ENCODE data around the gene DLX2. TPM values are rescaled to one million over a fixed set of nuclear protein-coding genes. Genes with fewer than 3 reads are reported as not detected.
A peak's percentile ranks its signal among the peaks of the same experiment; 100 is the strongest.

DLX2 gene
- total and polyA plus RNA-seq, 2 of the 13 experiments (the other 11 are each of a cell fraction or from before 2014, with no cell fraction given), result 0.07 to 0.15 TPM

- TF ChIP-seq AHDC1 (CRISPR knock-in tag; IDR thresholded peaks at IDR 0.05; ENCODE audit: borderline replicate concordance) (no peak), SOX13 (IDR thresholded peaks at IDR 0.05) (no peak), SOX13 (CRISPR knock-in tag; conservative IDR thresholded peaks at IDR 0.05 in 1 of 2, IDR thresholded peaks at IDR 0.05 in 1 of 2) (0 out of 4 replicates have a peak, but pooled peaks of 1 of the 2 experiments have one; percentile 7), ZNF235 (CRISPR knock-in tag; IDR thresholded peaks at IDR 0.05; ENCODE audit: borderline replicate concordance) (no peak)
These were observed 4.4 kb downstream of the DLX2 start (continued) for GRCh38 chr2:172098287-172098649.

DNA sequence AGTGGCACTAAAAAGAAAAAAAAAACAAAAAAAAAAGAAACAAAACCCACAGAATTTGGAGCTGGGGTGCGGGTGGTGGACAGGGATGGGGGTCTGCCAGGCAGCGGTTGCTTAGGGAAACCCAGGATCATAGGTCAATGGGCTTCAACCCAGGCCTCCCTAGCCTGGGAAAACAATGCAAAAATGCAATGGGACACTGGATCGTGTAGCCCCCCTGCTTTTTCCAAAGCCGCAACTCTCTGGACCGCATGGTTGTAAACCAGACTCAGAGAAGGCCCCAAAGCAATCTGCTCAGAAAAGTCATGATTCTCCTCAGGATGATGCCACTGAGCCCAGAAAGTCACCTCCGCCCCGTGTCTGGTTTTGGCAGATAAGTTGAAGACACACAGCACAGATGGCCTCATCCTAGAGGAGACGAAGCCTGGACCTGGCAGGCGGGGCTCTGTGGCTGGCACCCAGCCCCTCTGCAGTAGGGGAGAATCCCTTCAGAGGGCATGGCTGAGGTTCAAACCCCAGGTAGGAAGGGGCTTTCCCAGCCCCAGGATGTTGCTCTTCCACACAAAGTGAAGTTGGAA, 5.1 kb downstream of the DLX2 start:
- 17% methylated on average over 9 of the region's 9 CpGs for WGBS (ENCODE audit: low lambda C conversion rate)
- POLR2A ChIA-PET, result interaction anchor here (1.3 to 2.0 kb wide), 3 partner anchors 11 to 46 kb away, joined by 3 to 16 read pairs (median 7); partner anchors contain the start of gene DLX1
- H4K20me1 ChIP-seq (ENCODE audit: insufficient read depth, low read length), result peaks cover 6% of the 10 kb centered on the region; the same call in 1 of the 2 replicates
- no peak overlapping the region for H3K27ac ChIP-seq (ENCODE audit: extremely low read length, insufficient read depth, low read length)
- in situ Hi-C loops (cut with HindIII; ENCODE audit: extremely low pct_ligation_motif_present, low pct_unique_long_range_greater_than_20kb) (no loop called here), intact Hi-C loops (cut with micrococcal nuclease; ENCODE audit: unreplicated experiment) (no loop called here)
- no peak for ATAC-seq
- H3K79me2 ChIP-seq (ENCODE audit: insufficient read depth, low read length), result no peaks in the 10 kb centered on the region
- FAIRE-seq, result no peak
- H3K4me2 ChIP-seq (ENCODE audit: low read depth, low read length), result peak overlapping the region; percentile 93
- peaks cover 65% of the 10 kb centered on the region for H3K4me1 ChIP-seq (ENCODE audit: insufficient read depth, low read length)
- peak overlapping the region; percentile 60 to 77 (median 61); a peak in 5 of 6 replicates for H3K4me3 ChIP-seq (replicated peaks in 1 of 3; ENCODE audit: insufficient read depth in 1 of 3, low read depth in 2 of 3, low read length in 3 of 3)
- H3K27me3 ChIP-seq (ENCODE audit: control insufficient read depth in 1 of 2, insufficient read depth in 2 of 2, low read length in 2 of 2), result peaks cover 20 to 76% of the 10 kb centered on the region in 2 experiments
- H3K36me3 ChIP-seq (replicated peaks in 1 of 2; ENCODE audit: control insufficient read depth in 1 of 2, insufficient read depth in 2 of 2, low read length in 2 of 2), result no peaks in the 10 kb centered on the region
- BruUV-seq (replicated peaks), result no TSS peak
- H3K9me3 ChIP-seq (ENCODE audit: low read length), result no peaks in the 10 kb centered on the region
- H2AFZ ChIP-seq (ENCODE audit: low read length), result no peak overlapping the region
- DNase-seq (ENCODE audit: low spot score), result no peak
- H3K9ac ChIP-seq (ENCODE audit: insufficient read depth, low read depth, low read length), result no peak overlapping the region
- CTCF ChIA-PET (ENCODE audit: low intra/inter-chr PET ratio, low total read pairs), result no interaction called here
- TF ChIP-seq TEAD2 (CRISPR knock-in tag; IDR thresholded peaks at IDR 0.05) (no peak), SRSF1 (optimal IDR thresholded peaks at IDR 0.05; ENCODE audit: low read depth, low read length) (peak; percentile 57), ZNF777 (CRISPR knock-in tag; IDR thresholded peaks at IDR 0.05) (0 out of 2 replicates have a peak, but pooled peaks have one; percentile 27), YEATS2 (CRISPR knock-in tag; IDR thresholded peaks at IDR 0.05; ENCODE audit: borderline replicate concordance) (0 out of 2 replicates have a peak, but pooled peaks have one; percentile 7), EZH2 (conservative IDR thresholded peaks at IDR 0.05; ENCODE audit: low read depth, low read length) (peak; percentile 23; the same call in 1 of the 2 replicates), ZNF225 (CRISPR knock-in tag; IDR thresholded peaks at IDR 0.05) (0 out of 2 replicates have a peak, but pooled peaks have one; percentile 16), ZNF547 (CRISPR knock-in tag; IDR thresholded peaks at IDR 0.05) (peak; percentile 31; the same call in 1 of the 2 replicates), KDM3A (CRISPR knock-in tag; IDR thresholded peaks at IDR 0.05; ENCODE audit: low read depth) (0 out of 2 replicates have a peak, but pooled peaks have one; percentile 15), MTERF4 (CRISPR knock-in tag; IDR thresholded peaks at IDR 0.05) (0 out of 2 replicates have a peak, but pooled peaks have one; percentile 40), NONO (IDR thresholded peaks at IDR 0.05) (no peak), NONO (CRISPR knock-in tag; conservative IDR thresholded peaks at IDR 0.05) (no peak)
- TF ChIP-seq, protein P1, sequence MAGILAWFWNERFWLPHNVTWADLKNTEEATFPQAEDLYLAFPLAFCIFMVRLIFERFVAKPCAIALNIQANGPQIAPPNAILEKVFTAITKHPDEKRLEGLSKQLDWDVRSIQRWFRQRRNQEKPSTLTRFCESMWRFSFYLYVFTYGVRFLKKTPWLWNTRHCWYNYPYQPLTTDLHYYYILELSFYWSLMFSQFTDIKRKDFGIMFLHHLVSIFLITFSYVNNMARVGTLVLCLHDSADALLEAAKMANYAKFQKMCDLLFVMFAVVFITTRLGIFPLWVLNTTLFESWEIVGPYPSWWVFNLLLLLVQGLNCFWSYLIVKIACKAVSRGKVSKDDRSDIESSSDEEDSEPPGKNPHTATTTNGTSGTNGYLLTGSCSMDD (CRISPR knock-in tag; IDR thresholded peaks at IDR 0.05), result no peak
